ENCODE data around the gene PPEF2.

PPEF2 gene

DNA sequence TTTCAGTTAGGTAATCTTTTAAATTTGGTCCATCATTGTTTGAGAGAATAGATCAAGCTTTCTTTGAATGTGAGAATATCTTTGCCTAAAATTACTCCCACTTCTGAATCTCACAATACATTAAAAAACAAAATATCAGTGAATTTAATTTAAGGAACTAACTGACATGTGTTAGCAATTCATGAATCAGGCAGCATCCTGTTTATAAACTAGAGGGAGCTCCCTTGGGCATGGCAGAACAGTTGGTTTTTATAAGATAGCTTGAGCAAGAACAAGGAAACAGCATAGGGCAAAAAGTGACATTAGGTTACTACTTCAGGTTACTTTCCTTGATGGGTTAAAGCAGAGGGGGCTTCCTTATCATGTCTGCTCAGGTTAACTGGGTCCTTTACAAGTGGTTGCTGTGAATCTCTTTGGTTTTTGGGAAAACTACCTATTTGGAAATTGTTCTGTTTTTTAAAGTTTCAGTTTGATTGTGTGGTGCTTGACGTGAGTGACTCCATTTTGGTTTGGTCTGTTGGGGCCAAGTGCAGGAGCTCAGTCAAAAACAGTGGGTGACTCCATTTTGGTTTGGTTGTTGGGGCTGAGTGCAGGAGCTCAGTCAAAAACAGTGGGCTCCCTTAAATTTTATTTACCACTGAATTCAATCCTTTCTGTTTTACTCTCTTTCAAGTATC lies 68.0 kb downstream of the PPEF2 start:
- DNase-seq (ENCODE audit: insufficient read length, low spot score) (no peak), FAIRE-seq (no peak)

DNA sequence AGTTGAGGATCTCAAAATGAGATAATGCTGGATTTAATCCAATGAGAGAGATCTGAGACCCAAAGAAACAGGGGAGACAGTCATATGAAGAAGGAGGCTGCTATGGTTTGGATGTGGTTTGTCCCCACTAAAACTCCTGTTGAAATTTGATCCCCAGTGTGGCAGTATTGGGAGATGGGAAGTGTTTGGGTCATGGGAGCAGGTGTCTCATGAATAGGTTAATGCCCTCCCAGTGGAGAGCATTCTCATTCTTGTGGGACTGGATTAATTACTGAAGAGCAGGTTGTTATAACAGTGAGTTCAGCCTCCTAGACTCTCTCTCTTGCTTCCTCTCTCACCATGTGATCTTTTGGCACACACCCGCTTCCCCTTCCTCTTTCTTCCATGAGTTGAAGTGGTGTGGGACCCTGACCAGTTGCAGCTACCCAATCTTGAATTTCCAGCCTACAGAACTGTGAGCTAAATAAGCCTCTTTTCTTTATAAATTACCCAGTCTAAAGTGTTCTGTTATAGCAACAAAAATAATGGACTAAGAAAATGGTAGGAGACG lies 70.3 kb downstream of the PPEF2 start:
- FAIRE-seq = no peak
- no peak for DNase-seq (ENCODE audit: insufficient read length, low spot score)

DNA sequence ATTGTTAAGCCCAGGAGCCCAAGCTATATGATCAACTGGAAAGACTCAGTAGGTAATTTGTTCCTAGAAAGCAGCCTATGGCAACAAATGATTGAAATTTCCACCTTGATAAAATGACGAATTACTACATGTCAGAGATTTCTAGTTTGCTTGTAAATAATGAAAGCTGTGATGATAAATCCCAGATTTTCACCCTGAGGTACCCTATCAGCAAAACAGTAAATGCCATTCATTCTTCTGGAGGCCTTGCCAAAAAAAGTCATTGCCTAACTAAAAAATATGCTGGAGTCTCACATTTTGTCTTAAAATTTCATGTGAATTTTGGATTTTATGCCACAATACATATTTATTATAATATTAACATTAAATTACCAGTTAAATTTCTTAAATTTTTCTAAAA lies 71.3 kb downstream of the PPEF2 start:
- FAIRE-seq (no peak), DNase-seq (ENCODE audit: insufficient read length, low spot score) (no peak)

DNA sequence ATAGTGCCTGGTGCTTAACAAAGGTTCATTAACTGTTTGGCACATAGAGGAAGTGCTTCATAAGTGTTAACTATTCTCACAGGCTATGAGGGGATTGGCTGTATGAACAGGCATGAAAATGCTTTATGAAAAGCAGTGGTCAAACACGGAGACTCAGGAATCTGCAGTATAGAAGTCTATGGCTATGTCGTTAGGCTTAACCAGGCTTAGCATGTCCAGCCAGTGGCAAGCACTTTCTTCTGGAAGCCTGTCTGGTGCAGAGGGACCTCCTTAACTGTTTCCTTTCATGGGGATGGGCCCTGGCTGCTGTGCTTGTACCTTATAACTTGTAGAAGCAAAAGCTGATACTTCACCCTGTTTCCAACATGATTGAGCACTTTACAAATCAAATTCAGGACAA lies 78.4 kb downstream of the PPEF2 start:
- no peak for DNase-seq (ENCODE audit: insufficient read length, low spot score)
- no peak for FAIRE-seq

DNA sequence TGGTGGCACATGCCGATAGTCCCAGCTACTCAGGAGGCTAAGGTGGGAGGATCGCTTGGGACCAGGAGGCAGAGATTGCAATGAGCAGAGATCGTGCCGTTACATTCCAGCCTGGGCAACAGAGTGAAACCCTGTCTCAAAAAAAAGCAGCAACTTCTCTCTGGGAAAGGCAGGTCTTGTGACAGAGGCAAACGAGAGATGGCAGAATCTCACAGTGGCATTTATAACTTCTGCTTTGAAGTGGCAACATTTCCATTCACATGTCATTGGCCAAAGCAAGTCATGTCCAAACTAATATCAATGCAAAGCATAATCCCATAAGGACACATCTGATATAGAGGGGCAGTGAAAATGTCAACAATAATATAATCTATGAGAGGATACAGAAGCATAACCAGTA lies 79.8 kb downstream of the PPEF2 start:
- FAIRE-seq (no peak), DNase-seq (ENCODE audit: insufficient read length, low spot score) (no peak)

DNA sequence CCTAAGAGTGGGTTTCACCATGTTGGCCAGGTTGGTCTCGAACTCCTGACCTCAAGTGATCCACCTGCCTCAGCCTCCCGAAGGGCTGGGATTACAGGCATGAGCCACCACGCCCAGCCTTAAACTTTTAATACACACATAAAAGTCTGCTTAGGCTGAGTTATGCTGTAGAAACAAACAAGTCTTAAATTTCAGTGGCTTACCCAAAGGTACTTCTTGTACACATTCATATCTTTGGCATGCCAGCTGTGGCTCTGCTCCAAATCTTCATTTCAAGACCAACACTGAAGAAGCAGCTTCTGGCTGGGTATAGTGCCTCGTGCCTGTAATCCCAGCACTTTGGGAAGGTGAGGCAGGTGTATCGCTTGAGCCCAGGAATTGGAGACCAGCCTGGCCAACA lies 80.3 kb downstream of the PPEF2 start:
- FAIRE-seq = no peak

DNA sequence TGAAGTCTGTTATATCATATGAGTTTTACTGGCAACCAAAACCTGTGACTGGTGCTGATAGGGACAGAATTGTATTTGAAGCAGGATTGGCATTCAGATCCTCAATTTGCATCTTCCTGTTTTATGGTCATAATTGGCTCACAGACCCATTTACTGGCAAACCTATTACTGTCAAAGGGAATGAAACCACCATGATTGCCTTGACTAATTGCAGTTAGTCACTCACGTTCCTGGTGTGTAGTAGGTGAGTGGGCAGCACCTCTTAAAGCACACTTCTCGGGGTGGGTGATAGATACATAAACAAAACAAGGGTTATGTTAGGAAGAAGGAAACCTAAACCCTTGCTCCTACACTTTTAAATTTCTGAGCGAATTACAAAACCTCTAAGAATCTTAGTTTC lies 81.0 kb downstream of the PPEF2 start:
- FAIRE-seq (no peak), DNase-seq (ENCODE audit: insufficient read length, low spot score) (no peak)

More for the DNA sequence above, 80.3 kb downstream of the PPEF2 start:
- DNase-seq (ENCODE audit: insufficient read length, low spot score) = no peak

DNA sequence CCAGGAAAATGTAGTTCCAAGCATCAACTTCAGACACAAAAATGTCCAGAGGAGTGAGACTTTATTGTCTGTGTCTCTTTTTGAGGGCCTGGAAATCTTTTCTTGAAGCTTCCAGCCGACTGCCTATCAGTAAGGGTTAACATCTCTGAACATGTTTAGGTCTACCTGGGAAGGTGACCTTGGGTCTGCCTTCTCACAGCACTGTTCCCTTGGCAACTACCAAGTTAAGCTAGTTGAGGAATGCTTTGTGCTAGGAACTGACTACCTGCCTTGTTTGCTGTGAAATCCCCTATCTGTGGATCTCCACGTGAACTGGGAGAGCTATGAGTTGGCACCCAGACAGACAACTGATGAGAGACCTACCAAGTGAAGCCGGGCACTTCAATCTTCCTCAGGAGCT lies 81.6 kb downstream of the PPEF2 start:
- FAIRE-seq (no peak), DNase-seq (ENCODE audit: insufficient read length, low spot score) (no peak)

DNA sequence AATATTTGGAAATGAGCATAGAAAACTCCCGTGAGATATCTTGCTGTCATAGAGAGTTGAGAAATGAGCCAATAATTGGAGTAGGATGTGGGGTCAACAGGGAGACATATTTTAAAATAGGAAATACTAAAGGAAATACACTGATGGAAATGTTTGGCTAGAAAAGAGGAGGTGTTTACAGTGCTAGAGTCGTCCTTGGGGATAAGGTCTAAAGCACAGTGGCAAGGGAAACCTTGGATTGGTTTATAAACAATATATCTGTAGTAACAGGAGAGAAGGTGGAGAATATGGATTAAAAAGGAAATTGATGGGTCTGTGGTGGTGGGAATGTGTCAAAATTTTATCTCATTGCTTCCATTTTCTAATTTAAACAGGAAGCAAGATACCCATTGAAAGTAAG lies 82.1 kb downstream of the PPEF2 start:
- no peak for DNase-seq (ENCODE audit: insufficient read length, low spot score)
- FAIRE-seq = no peak

DNA sequence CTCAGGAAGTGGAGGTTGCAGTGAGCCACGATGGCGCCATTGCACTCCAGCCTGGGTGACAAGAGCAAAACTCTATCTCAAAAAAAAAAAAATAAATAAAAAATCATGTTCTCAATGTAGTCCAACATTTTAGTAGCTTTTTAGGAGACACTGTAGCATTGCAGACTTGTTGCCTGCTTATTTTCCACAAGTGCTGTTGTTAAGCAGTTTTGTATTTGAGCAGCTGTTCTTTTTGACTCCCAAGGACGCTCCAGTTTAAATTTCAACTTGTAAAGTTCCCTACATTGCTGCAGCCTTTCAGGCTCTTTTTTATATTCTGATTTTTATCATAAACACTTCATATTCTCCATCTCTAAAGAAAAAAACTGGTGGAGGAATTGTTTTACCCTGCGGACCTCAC lies 83.1 kb downstream of the PPEF2 start:
- no peak for FAIRE-seq
- no peak for DNase-seq (ENCODE audit: insufficient read length, low spot score)

DNA sequence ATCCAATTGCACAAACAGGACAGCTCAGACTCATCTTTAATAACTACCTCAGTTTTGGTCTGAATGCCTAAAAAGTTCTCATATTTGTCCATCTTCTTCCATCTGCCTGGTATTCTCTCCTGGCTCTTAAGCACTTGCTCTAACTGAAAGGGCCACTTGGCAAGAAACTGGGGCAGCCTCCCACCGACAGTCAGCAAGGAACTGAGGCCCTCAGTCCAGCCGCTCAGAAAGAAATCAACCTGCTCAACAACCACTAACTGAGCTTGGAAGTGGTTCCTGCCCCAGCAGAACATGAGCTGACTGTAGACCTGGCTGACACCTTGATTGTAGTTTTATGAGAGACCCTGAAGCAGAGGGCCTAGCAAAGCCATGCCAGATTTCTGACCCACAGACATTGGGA lies 84.4 kb downstream of the PPEF2 start:
- FAIRE-seq = no peak
- no peak for DNase-seq (ENCODE audit: insufficient read length, low spot score)

Measured in HTR-8/SVneo (cell line).